Endodermal cell (in vitro differentiated cells): Measurements from ENCODE around the gene ABL1. TPM values are rescaled to one million over a fixed set of nuclear protein-coding genes. Genes with fewer than 3 reads are reported as not detected.
A peak's percentile ranks its signal among the peaks of the same experiment; 100 is the strongest.

Experiments
- DNase-seq: peaks from one replicate; pipeline ENCODE4 v3.0.0-alpha.2; 2017
- H3K27ac ChIP-seq: 2 replicates; pipeline ENCODE4 v1.5.1; 2013; ENCODE audit warnings: mild to moderate bottlenecking, low read depth, low read length, moderate library complexity
- H3K27me3 ChIP-seq: 2 replicates; pipeline ENCODE4 v1.6.1; 2013; ENCODE audit warnings: mild to moderate bottlenecking, low read length, moderate library complexity; ENCODE audit not compliant: insufficient read depth, control insufficient read depth, poor library complexity, severe bottlenecking
- H3K36me3 ChIP-seq: 2 replicates; pipeline ENCODE4 v1.7.0; 2013; ENCODE audit warnings: mild to moderate bottlenecking, low read length, moderate library complexity; ENCODE audit not compliant: control insufficient read depth, insufficient read depth
- H3K4me1 ChIP-seq: one replicate; pipeline ENCODE4 v1.7.0; 2013; ENCODE audit warnings: low read length; ENCODE audit not compliant: control insufficient read depth, insufficient read depth
- H3K4me3 ChIP-seq: 2 replicates; pipeline ENCODE4 v1.5.1; 2013; ENCODE audit warnings: mild to moderate bottlenecking, low read length, moderate library complexity
- H3K9ac ChIP-seq: 2 replicates; pipeline ENCODE4 v1.6.1; 2013; ENCODE audit warnings: mild to moderate bottlenecking, low read length, moderate library complexity; ENCODE audit not compliant: poor library complexity, severe bottlenecking; ENCODE audit errors: extremely low read depth
- H3K9me3 ChIP-seq: 2 replicates; pipeline ENCODE4 v1.6.1; 2013; ENCODE audit warnings: mild to moderate bottlenecking, low read length, moderate library complexity; ENCODE audit not compliant: control insufficient read depth
- H3K27ac Mint-ChIP-seq: 2 replicates; pipeline ENCODE4 v1.8.0; 2020; ENCODE audit warnings: mixed read lengths
- H3K27me3 Mint-ChIP-seq: 2 replicates; pipeline ENCODE4 v1.8.0; 2021; ENCODE audit warnings: mild to moderate bottlenecking, mixed read lengths; ENCODE audit not compliant: insufficient read depth
- H3K36me3 Mint-ChIP-seq: 2 replicates; pipeline ENCODE4 v1.8.0; 2020; ENCODE audit warnings: low read depth, mixed read lengths
- H3K4me1 Mint-ChIP-seq: 2 replicates; pipeline ENCODE4 v1.8.0; 2020; ENCODE audit warnings: mixed read lengths
- H3K4me3 Mint-ChIP-seq: 2 replicates; pipeline ENCODE4 v1.8.0; 2020; ENCODE audit warnings: mild to moderate bottlenecking, moderate library complexity, mixed read lengths
- H3K9me3 Mint-ChIP-seq: 2 replicates; pipeline ENCODE4 v1.8.0; 2020; ENCODE audit warnings: mild to moderate bottlenecking, mixed read lengths
- WGBS, 2 experiments: methylation state at CpG; one replicate each; pipeline versions ENCODE4 v1.1.5 to v1.1.7; 2013; ENCODE audit warnings: missing lambda C conversion rate in 2 of 2, mixed read lengths in 1 of 2; ENCODE audit not compliant: insufficient coverage in 1 of 2, insufficient read length in 1 of 2; 5-methylcytosine and 5-hydroxymethylcytosine counted together
- total RNA-seq, 2 donors: library from RNA; stranded (reverse); fragmentation: NEBNext Ultra II Directional in 1 of 2; extraction: Animal tissue kit (Norgen Biotek cat#: 25700) in 1 of 2; gene quantifications; 2 replicates in 1 of 2; 3 replicates in 1 of 2; pipeline ENCODE4 v1.2.1, GENCODE V29; 2021
- TF ChIP-seq, protein P1 (sequence below): fragments of 200-600 bp; sonication (generic); conservative IDR thresholded peaks from 2 replicates; pipeline ENCODE4 v1.5.0; 2021; ENCODE audit warnings: antibody characterized with exemption, mild to moderate bottlenecking

Gene ABL1
- total RNA-seq, 2 donors from 2014 or later: 78.8 to 94.1 TPM

GRCh38 chr9:130886981-130887380, 51.9 kb downstream of the ABL1 start:
- WGBS, 2 experiments: 95 to 97% methylated on average over 23 of the region's 23 CpGs
- no peak overlapping the region for H3K4me3 Mint-ChIP-seq

GRCh38 chr9:130887494-130888144, 52.6 kb downstream of the ABL1 start:
- peaks cover 15% of the 10 kb centered on the region for H3K4me1 Mint-ChIP-seq
- WGBS, 2 experiments: 96 to 97% methylated on average over 13 to 25 of the region's 25 CpGs
- H3K9ac ChIP-seq: no peak overlapping the region
- H3K36me3 ChIP-seq: peaks cover 36% of the 10 kb centered on the region
- no peaks in the 10 kb centered on the region for H3K27me3 ChIP-seq
- peaks cover 59% of the 10 kb centered on the region for H3K36me3 Mint-ChIP-seq
- no peaks in the 10 kb centered on the region for H3K9me3 Mint-ChIP-seq
- H3K27ac ChIP-seq: no peak overlapping the region
- no peaks in the 10 kb centered on the region for H3K27me3 Mint-ChIP-seq
- TF ChIP-seq, protein P1, sequence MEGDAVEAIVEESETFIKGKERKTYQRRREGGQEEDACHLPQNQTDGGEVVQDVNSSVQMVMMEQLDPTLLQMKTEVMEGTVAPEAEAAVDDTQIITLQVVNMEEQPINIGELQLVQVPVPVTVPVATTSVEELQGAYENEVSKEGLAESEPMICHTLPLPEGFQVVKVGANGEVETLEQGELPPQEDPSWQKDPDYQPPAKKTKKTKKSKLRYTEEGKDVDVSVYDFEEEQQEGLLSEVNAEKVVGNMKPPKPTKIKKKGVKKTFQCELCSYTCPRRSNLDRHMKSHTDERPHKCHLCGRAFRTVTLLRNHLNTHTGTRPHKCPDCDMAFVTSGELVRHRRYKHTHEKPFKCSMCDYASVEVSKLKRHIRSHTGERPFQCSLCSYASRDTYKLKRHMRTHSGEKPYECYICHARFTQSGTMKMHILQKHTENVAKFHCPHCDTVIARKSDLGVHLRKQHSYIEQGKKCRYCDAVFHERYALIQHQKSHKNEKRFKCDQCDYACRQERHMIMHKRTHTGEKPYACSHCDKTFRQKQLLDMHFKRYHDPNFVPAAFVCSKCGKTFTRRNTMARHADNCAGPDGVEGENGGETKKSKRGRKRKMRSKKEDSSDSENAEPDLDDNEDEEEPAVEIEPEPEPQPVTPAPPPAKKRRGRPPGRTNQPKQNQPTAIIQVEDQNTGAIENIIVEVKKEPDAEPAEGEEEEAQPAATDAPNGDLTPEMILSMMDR: no peak
- H3K4me1 ChIP-seq: peaks cover 12% of the 10 kb centered on the region
- H3K4me3 Mint-ChIP-seq: no peak overlapping the region
- no peak overlapping the region for H3K4me3 ChIP-seq
- DNase-seq: no peak
- no peaks in the 10 kb centered on the region for H3K9me3 ChIP-seq
- no peak overlapping the region for H3K27ac Mint-ChIP-seq

More at GRCh38 chr9:130886981-130887380, 51.9 kb downstream of the ABL1 start:
- H3K4me1 ChIP-seq: peaks cover 12% of the 10 kb centered on the region
- no peak for DNase-seq
- TF ChIP-seq, protein P1: no peak
- no peaks in the 10 kb centered on the region for H3K27me3 Mint-ChIP-seq
- H3K27ac Mint-ChIP-seq: no peak overlapping the region
- no peaks in the 10 kb centered on the region for H3K9me3 ChIP-seq
- H3K27ac ChIP-seq: no peak overlapping the region
- no peak overlapping the region for H3K9ac ChIP-seq
- H3K36me3 ChIP-seq: peaks cover 36% of the 10 kb centered on the region
- no peaks in the 10 kb centered on the region for H3K27me3 ChIP-seq
- no peak overlapping the region for H3K4me3 ChIP-seq
- peaks cover 64% of the 10 kb centered on the region for H3K36me3 Mint-ChIP-seq
- no peaks in the 10 kb centered on the region for H3K9me3 Mint-ChIP-seq
- peaks cover 15% of the 10 kb centered on the region for H3K4me1 Mint-ChIP-seq

GRCh38 chr9:130888146-130888885, 53.3 kb downstream of the ABL1 start:
- peak; percentile 38 for DNase-seq
- TF ChIP-seq, protein P1: no peak
- Histone ChIP-seq H3K27ac (no peak overlapping the region), H3K4me3 (no peak overlapping the region), H3K9me3 (no peaks in the 10 kb centered on the region), H3K4me1 (peaks cover 10% of the 10 kb centered on the region), H3K27me3 (no peaks in the 10 kb centered on the region), H3K36me3 (peaks cover 32% of the 10 kb centered on the region), H3K9ac (no peak overlapping the region)
- peaks cover 56% of the 10 kb centered on the region for H3K36me3 Mint-ChIP-seq
- peaks cover 15% of the 10 kb centered on the region for H3K4me1 Mint-ChIP-seq
- 94 to 95% methylated on average over 16 to 22 of the region's 22 CpGs for WGBS, 2 experiments
- H3K4me3 Mint-ChIP-seq: no peak overlapping the region
- no peak overlapping the region for H3K27ac Mint-ChIP-seq
- H3K9me3 Mint-ChIP-seq: no peaks in the 10 kb centered on the region
- H3K27me3 Mint-ChIP-seq: no peaks in the 10 kb centered on the region
